Keratinocyte (primary cell): Measurements from ENCODE around the gene SDK1. TPM values are rescaled to one million over a fixed set of nuclear protein-coding genes. Genes with fewer than 3 reads are reported as not detected.

Source experiments
- DNase-seq: peaks from one replicate; pipeline ENCODE4 v3.0.0-alpha.2; 2011; ENCODE audit warnings: low read depth, missing footprints, low spot score
- FAIRE-seq: peaks from 2 replicates; lab custom pipeline; 2011; peaks lifted over from hg19 to GRCh38; lab: Jason Lieb, UNC
- H2AFZ ChIP-seq: 2 replicates; pipeline ENCODE4 v1.6.0; 2012; ENCODE audit warnings: low read length, control low read depth, inconsistent platforms; ENCODE audit not compliant: control insufficient read depth
- H3K27ac ChIP-seq: 2 replicates; pipeline ENCODE4 v1.5.1; 2011; ENCODE audit warnings: low read length; ENCODE audit not compliant: control insufficient read depth, insufficient read depth
- H3K27me3 ChIP-seq: 3 replicates; pipeline ENCODE4 v1.6.0; 2011; ENCODE audit warnings: low read length; ENCODE audit not compliant: control insufficient read depth, insufficient read depth; ENCODE audit errors: extremely low read depth
- H3K36me3 ChIP-seq, 2 experiments: 2 replicates in 1 of 2; 3 replicates in 1 of 2; pipeline ENCODE4 v1.5.1; 2011; ENCODE audit warnings: low read length in 2 of 2, mild to moderate bottlenecking in 1 of 2; ENCODE audit not compliant: control insufficient read depth in 2 of 2, insufficient read depth in 2 of 2; ENCODE audit errors: extremely low read depth in 1 of 2
- H3K4me1 ChIP-seq: 3 replicates; pipeline ENCODE4 v1.5.1; 2011; ENCODE audit warnings: low read length; ENCODE audit not compliant: control insufficient read depth, insufficient read depth; ENCODE audit errors: extremely low read depth
- H3K4me2 ChIP-seq: 3 replicates; pipeline ENCODE4 v1.6.0; 2011; ENCODE audit warnings: low read depth, low read length; ENCODE audit not compliant: control insufficient read depth, insufficient read depth; ENCODE audit errors: extremely low read depth
- H3K4me3 ChIP-seq, 3 experiments: fragments of 200-600 bp in 1 of 3; sonication (generic) in 1 of 3; 2 replicates in 2 of 3; 3 replicates in 1 of 3; pipeline ENCODE4 v1.5.1; 2011 to 2016; ENCODE audit warnings: low read length in 3 of 3, mild to moderate bottlenecking in 3 of 3, control low read depth in 2 of 3, inconsistent platforms in 1 of 3, low read depth in 1 of 3, mixed read lengths in 1 of 3, mixed run types in 1 of 3, moderate library complexity in 1 of 3; ENCODE audit not compliant: control insufficient read depth in 2 of 3, insufficient read depth in 2 of 3; ENCODE audit errors: extremely low read depth in 1 of 3
- H3K79me2 ChIP-seq: 2 replicates; pipeline ENCODE4 v1.6.0; 2012; ENCODE audit warnings: low read length; ENCODE audit not compliant: control insufficient read depth, insufficient read depth
- H3K9ac ChIP-seq: 3 replicates; pipeline ENCODE4 v1.6.0; 2011; ENCODE audit warnings: low read length; ENCODE audit not compliant: control insufficient read depth, insufficient read depth; ENCODE audit errors: extremely low read depth
- H3K9me1 ChIP-seq: 3 replicates; pipeline ENCODE4 v1.6.0; 2011; ENCODE audit warnings: low read length; ENCODE audit not compliant: control insufficient read depth, insufficient read depth; ENCODE audit errors: extremely low read depth
- H3K9me3 ChIP-seq: 2 replicates; pipeline ENCODE4 v1.5.1; 2012; ENCODE audit warnings: low read depth, low read length; ENCODE audit not compliant: control insufficient read depth
- H4K20me1 ChIP-seq: 3 replicates; pipeline ENCODE4 v1.6.0; 2011; ENCODE audit warnings: low read length; ENCODE audit not compliant: control insufficient read depth, insufficient read depth; ENCODE audit errors: extremely low read depth
- CTCF ChIP-seq, 3 experiments: IDR thresholded peaks in 1 of 3; conservative IDR thresholded peaks in 1 of 3; optimal IDR thresholded peaks in 1 of 3; 2 replicates in 2 of 3; 3 replicates in 1 of 3; pipeline versions ENCODE3 to v1.5.1; 2011; ENCODE audit warnings: low read length in 3 of 3, mild to moderate bottlenecking in 3 of 3, moderate library complexity in 2 of 3, control low read depth in 1 of 3, inconsistent platforms in 1 of 3; ENCODE audit not compliant: insufficient read depth in 2 of 3; ENCODE audit errors: extremely low read depth in 1 of 3
- EZH2 ChIP-seq: IDR thresholded peaks from one replicate; pipeline ENCODE4 v1.6.1; 2012; ENCODE audit warnings: inconsistent platforms, mild to moderate bottlenecking, low read length, moderate library complexity
- dilution Hi-C: fragments of 300-500 bp; cut with MboI; formaldehyde crosslinking; loops from one replicate; pipeline ENCODE4 v1.7.0; 2020; ENCODE audit warnings: low sequenced_read_pairs; ENCODE audit not compliant: extremely low pct_ligation_motif_present
- polyA plus RNA-seq, 5 experiments: library from polyadenylated mRNA; depleted of rRNA in 3 of 5; stranded (reverse) in 3 of 5; stranded (forward) in 1 of 5; unstranded in 1 of 5; fragments of >200 nt; gene quantifications; 1 replicate in 1 of 5; 2 replicates in 3 of 5; 3 replicates in 1 of 5; pipeline versions ENCODE4 v1.2.1 to v1.2.3, GENCODE V29; 2011 to 2012; ENCODE audit warnings: missing spikeins in 2 of 5, low read depth in 1 of 5, low replicate concordance in 1 of 5

The SDK1 gene
- polyA plus RNA-seq, 1 donor (not counting 4 experiments of a cell fraction or from before 2014, with no cell fraction given): 0.66 TPM

GRCh38 chr7:3960050-3960763 lies 659.2 kb downstream of the SDK1 start:
- no peak for TF ChIP-seq EZH2
- no peak for TF ChIP-seq CTCF (optimal IDR thresholded peaks at IDR 0.05 in 1 of 3, IDR thresholded peaks at IDR 0.05 in 1 of 3, conservative IDR thresholded peaks at IDR 0.05 in 1 of 3; ENCODE audit: extremely low read depth in 1 of 3, insufficient read depth in 2 of 3, low read length in 3 of 3)
- Histone ChIP-seq H3K79me2 (no peaks in the 10 kb centered on the region), H3K27ac (no peak overlapping the region), H3K4me1 (peaks cover 19% of the 10 kb centered on the region), H3K27me3 (no peaks in the 10 kb centered on the region), H3K9ac (no peak overlapping the region), H3K4me2 (no peak overlapping the region), H3K9me1 (no peaks in the 10 kb centered on the region), H3K4me3 (no peak overlapping the region), H3K36me3 (peaks cover 0 to 9% of the 10 kb centered on the region in 2 experiments), H4K20me1 (no peaks in the 10 kb centered on the region), H2AFZ (no peak overlapping the region), H3K9me3 (no peaks in the 10 kb centered on the region)
- FAIRE-seq (no peak), DNase-seq (no peak)
- dilution Hi-C loops: no loop called here

GRCh38 chr7:3960942-3961341 lies 659.9 kb downstream of the SDK1 start:
- H3K27ac ChIP-seq: no peak overlapping the region
- no peak for TF ChIP-seq EZH2
- no peak for TF ChIP-seq CTCF (optimal IDR thresholded peaks at IDR 0.05 in 1 of 3, IDR thresholded peaks at IDR 0.05 in 1 of 3, conservative IDR thresholded peaks at IDR 0.05 in 1 of 3; ENCODE audit: extremely low read depth in 1 of 3, insufficient read depth in 2 of 3, low read length in 3 of 3)
- no peak overlapping the region for H3K4me2 ChIP-seq
- FAIRE-seq: no peak
- H2AFZ ChIP-seq: no peak overlapping the region
- no peaks in the 10 kb centered on the region for H4K20me1 ChIP-seq
- H3K36me3 ChIP-seq: peaks cover 0 to 9% of the 10 kb centered on the region in 2 experiments
- dilution Hi-C loops: no loop called here
- no peak overlapping the region for H3K9ac ChIP-seq
- no peaks in the 10 kb centered on the region for H3K9me1 ChIP-seq
- no peaks in the 10 kb centered on the region for H3K79me2 ChIP-seq
- H3K4me1 ChIP-seq: peaks cover 12% of the 10 kb centered on the region
- H3K9me3 ChIP-seq: no peaks in the 10 kb centered on the region
- no peak for DNase-seq
- H3K4me3 ChIP-seq: no peak overlapping the region
- H3K27me3 ChIP-seq: no peaks in the 10 kb centered on the region
